Superior temporal gyrus (tissue), 1 donor: ENCODE measurements around the gene PLCB2.

Experiments used
- DNase-seq: peaks from one replicate; pipeline ENCODE4 v3.0.0-alpha.2; 2016; ENCODE audit errors: extremely low spot score

The PLCB2 gene

GRCh38 chr15:40323953-40324937 lies 16.5 kb upstream of the PLCB2 start:
- DNase-seq = no peak

- peak; percentile 81 for DNase-seq
These were observed 15.7 kb upstream of the PLCB2 start, which contains the start of gene INAFM2 for GRCh38 chr15:40323239-40323952. INAFM2 (plus strand) TSS chr15:40323692; CDS start chr15:40324056, 364 bp downstream.

GRCh38 chr15:40322531-40323238 lies 14.9 kb upstream of the PLCB2 start:
- no peak for DNase-seq

- peak; percentile 93 for DNase-seq
These were observed 13.2 kb upstream of the PLCB2 start for GRCh38 chr15:40320931-40321371.

GRCh38 chr15:40320409-40320808 lies 12.7 kb upstream of the PLCB2 start:
- DNase-seq = no peak

DNA sequence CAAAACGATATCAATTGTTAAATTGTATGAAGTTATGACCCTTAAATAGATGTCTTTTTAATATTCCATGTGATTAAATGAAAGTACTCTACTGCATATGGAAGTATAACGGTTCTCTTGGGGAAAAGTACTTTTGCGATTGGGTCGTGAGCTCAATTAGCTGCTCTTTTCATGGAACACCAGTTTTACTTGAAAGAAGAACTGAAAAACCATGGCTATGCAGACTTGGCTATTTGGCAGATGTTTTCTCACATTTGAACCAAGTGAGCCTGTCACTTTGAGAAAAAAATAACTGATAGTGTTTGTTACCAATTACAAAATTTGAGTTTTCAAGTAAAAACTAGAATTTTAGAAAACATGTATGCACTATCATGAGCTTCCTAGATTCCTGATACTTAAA lies 9.8 kb upstream of the PLCB2 start:
- no peak for DNase-seq

DNA sequence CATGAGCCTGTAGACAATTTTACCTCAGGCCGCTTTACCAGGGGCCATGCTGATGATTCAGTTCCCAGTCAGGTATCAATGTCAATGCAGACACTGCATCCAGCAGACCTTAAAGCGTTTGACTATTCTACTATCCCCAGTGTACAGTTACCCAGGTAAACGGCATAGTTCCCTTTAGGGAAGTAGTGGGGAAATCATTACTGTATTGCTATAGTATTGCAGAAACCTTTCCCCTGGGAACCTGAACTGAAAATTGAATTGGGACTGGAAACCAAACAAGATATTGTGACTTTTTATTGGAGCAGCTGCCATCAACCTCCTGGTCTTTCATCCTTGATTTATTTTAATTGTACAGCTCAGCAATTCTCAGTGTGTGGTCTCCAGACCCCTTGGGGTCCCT lies 9.2 kb upstream of the PLCB2 start:
- DNase-seq = no peak

DNA sequence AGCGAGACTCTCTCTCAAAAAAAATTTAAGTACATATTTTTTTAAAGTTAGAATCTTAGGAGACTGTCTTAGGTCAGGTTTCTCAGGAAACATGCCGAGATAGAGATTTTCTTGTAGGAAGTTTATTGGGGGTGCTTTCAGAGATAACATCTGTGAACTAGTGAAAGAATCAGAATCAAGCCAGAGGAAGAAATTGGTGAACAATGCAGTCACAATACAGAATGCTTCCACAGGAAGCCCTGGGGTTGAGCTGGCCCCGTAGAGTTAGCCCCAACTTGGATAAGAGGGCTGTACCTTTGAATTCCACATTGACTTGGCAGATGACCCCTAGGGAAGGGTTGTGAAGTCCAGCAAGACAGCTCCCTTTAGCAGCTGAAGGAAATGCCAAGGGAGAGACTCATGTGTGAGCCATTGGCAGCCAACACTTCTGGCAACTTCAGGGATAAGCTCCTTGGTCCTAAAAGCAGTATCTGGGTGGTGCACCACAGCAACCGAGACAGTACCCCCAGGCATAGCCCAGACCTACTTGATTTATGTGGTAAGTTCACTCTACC lies 7.1 kb upstream of the PLCB2 start:
- DNase-seq = no peak

- DNase-seq = no peak
These were observed 6.0 kb upstream of the PLCB2 start for GRCh38 chr15:40313531-40314398.

DNA sequence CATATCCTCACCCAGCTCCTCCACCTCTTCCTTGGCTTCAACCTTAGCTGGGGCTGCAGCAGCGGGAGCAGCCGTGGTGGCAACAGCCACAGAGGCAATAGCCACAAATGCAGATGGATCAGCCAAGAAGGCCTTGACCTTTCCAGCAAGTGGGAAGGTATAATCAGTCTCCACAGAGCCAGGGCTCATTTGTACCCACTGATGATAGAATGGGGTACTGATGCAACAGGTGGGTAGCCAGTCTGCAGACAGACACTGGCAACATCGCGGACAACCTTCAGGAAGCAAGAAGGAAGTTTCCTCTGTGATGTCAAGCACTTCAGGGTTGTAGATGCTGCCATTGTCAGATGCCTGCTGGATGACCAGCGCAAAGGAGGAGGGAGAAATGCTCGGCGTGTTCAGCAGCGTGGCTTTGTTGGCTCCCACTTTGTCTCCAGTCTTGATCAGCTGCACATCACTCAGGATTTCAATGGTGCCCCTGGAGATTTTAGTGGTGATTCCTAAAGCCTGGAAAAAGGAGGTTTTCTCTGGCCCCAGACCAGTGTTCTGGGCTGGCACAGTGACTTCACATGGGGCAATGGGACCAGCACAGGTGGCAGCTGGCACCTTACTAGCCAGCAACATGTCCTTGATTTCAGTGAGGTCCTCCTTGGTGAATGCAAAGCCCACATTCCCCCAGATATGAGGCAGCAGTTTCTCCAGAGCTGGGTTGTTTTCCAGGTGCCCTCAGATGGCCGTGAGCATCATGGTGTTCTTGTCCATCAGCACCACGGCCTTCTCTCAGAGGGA lies 4.8 kb upstream of the PLCB2 start:
- no peak for DNase-seq

GRCh38 chr15:40310993-40311392 lies 3.3 kb upstream of the PLCB2 start:
- DNase-seq = no peak

DNA sequence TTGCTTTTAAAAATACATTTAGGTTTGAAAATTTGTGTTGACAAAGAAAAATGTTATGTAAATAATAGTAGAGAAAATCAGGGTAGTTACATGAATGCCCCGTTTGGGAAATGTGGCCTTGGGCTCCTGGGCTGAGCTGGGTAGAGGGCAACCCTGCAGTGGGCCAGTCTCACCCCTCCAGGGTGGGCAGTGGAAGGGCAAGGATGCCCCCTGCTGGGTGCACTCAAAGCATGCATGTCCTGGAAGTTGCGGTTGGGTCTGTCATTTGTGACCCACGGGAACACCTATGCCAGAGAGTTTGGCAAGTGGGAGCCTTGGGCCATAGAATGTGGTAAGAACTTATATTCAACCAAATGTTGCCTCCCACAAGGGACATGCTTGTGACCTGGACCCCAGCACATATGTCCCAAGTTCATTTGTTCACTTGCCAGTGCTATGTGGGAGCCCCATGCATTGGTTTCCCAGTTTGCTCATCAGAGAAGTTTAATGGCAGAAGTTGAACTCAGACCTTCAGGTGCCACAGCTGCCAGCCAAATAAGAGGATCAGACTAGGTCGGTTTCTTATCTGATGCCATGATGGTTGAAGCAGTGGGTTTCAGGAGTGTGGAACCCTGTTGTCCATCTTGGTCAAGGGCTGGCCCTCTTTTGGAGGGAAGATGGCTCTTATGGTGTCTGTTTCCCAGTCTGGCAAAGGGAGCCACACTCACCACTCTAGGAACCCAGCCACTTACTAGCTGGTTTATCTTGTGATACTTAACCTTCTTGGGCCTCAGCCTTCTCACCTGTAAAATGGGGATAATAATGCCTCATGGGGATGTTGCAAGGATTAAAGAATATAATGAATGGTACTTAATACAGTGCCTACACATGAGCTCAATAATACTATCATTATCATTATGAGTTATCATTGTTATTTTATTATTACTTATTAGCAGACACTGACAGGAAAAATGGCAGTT lies 2.5 kb upstream of the PLCB2 start:
- DNase-seq = peak; percentile 56

GRCh38 chr15:40309344-40309862 lies 1.7 kb upstream of the PLCB2 start:
- DNase-seq = no peak

GRCh38 chr15:40306908-40307307 lies 827 bp downstream of the PLCB2 start:
- DNase-seq = no peak

DNA sequence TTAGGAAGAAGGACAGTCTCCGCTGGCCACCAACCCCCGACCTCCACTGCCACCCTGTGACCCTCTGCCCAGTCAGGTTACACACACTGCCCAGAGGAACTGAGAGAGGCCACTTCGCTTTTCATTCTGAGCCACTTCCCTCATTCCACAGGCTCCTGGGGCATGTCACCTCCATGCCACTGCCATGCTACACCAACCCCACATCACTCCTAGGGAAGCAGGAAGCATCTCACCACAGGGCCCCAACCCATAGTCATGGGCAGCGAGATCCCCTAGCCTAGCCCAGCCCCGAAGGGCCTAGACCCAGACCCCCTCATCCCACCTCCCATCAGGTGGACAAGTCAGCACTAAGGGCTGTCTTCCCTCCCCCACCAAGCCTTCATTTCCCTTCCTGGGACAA lies 1.4 kb downstream of the PLCB2 start:
- no peak for DNase-seq

DNA sequence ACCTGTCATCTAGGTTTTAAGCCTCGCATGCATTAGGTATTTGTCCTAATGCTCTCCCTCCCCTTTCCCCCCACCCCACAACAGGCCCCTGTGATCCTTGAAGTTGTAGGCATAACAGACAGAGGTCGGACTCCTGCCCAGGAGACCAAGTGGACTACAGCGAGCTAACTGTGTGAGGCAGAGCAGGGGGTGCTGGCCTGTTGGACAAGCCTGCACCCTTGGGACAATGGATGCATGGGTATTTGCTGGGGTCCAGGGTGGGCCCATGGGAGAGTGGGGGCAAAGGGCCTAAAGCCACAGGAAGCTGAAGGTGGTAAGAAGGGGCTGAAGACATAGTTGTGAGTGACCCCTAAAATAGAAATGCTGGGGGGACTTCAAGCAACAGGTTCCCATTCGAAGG lies 2.5 kb downstream of the PLCB2 start:
- no peak for DNase-seq

DNA sequence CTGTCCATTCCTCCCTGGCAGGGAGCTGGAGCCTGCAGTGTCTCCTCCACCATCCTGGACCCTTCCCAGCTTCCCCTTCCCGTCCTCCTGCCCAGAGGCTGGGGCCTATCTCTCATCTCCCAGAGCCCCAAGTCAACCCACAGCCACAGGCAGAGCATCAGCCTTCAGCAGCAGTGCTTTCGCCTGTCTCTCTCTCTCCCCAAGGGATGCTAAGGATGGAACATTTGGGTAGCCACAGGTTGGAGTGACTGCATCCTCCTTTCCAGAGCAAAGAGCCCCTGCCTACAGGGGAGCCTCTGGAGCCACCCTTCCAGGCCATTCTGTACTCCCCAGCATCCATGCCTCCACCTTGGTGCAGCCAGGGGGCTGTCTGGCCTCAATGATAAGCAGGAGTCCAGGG lies 4.2 kb downstream of the PLCB2 start:
- no peak for DNase-seq

- no peak for DNase-seq
These were observed 4.8 kb downstream of the PLCB2 start for GRCh38 chr15:40302981-40303380.
